HCT116 (cell line): ENCODE measurements around the gene PXN. TPM values are rescaled to one million over a fixed set of nuclear protein-coding genes. Genes with fewer than 3 reads are reported as not detected.
A peak's percentile ranks its signal among the peaks of the same experiment; 100 is the strongest.

Experiments used
- ATAC-seq: fragments of 200-7000 bp; cut with Tn5 transposase; 2 replicates; pipeline ENCODE4 v1.9.1; 2020; ENCODE audit warnings: mild to moderate bottlenecking, moderate library complexity
- BruUV-seq: library from RNA; stranded (reverse); fragments of 400-500 nt; replicated peaks from 2 replicates; lab custom pipeline; 2021; lab: Mats Ljungman, UMichigan
- CTCF ChIA-PET: fragments of 300-600 bp; sonication (Branson Sonifier 250); formaldehyde crosslinking; loops from one replicate; lab custom pipeline; 2021; ENCODE audit warnings: antibody characterized with exemption; lab: Charles Lee
- POLR2A ChIA-PET: fragments of 300-600, 350-600 bp; sonication (Branson Sonifier 250); formaldehyde crosslinking; loops from one replicate; lab custom pipeline; 2021; ENCODE audit warnings: antibody characterized with exemption; lab: Charles Lee
- RAD21 ChIA-PET, 2 experiments: fragments of 300-600 bp; sonication (Branson Sonifier 250); formaldehyde crosslinking; loops; one replicate each; lab custom pipeline; 2023; ENCODE audit warnings: low total read pairs in 2 of 2; ENCODE audit not compliant: uncharacterized antibody in 2 of 2, unreplicated experiment in 2 of 2, low non-redundant PET in 1 of 2; lab: Charles Lee
- DNase-seq: peaks from one replicate; pipeline ENCODE4 v3.0.0-alpha.2; 2010; ENCODE audit warnings: low read depth, low spot score
- H2AFZ ChIP-seq: fragments of 200-600 bp; shearing (Covaris generic), sonication (generic); 2 replicates; pipeline ENCODE4 v1.6.1; 2017; ENCODE audit warnings: low read depth, mixed run types, mixed read lengths, antibody characterized with exemption, low read length; ENCODE audit not compliant: poor library complexity, severe bottlenecking
- H3K27ac ChIP-seq: 2 replicates; pipeline ENCODE4 v1.5.1; 2012; ENCODE audit warnings: low read depth, low read length
- H3K27me3 ChIP-seq: fragments of 200-600 bp; sonication (generic); 2 replicates; pipeline ENCODE4 v1.6.1; 2016; ENCODE audit warnings: mixed run types, low read length, mixed read lengths; ENCODE audit not compliant: insufficient read depth
- H3K36me3 ChIP-seq, 2 experiments: fragments of 200-500 bp in 1 of 2; fragments of 200-600 bp in 1 of 2; sonication (Bioruptor generic) in 1 of 2; sonication (generic) in 1 of 2; 2 replicates each; pipeline versions ENCODE4 v1.5.1 to v1.6.1; 2014 to 2016; ENCODE audit warnings: low read length in 2 of 2, inconsistent platforms in 1 of 2, mixed read lengths in 1 of 2, mixed run types in 1 of 2; ENCODE audit not compliant: insufficient read depth in 2 of 2, control insufficient read depth in 1 of 2
- H3K4me1 ChIP-seq, 2 experiments: fragments of 200-600 bp in 1 of 2; sonication (generic) in 1 of 2; 2 replicates each; pipeline versions ENCODE4 v1.5.1 to v1.6.1; 2012 to 2017; ENCODE audit warnings: low read length in 2 of 2, inconsistent platforms in 1 of 2, mild to moderate bottlenecking in 1 of 2, mixed read lengths in 1 of 2, mixed run types in 1 of 2, moderate library complexity in 1 of 2; ENCODE audit not compliant: insufficient read depth in 2 of 2, control insufficient read depth in 1 of 2
- H3K4me2 ChIP-seq: fragments of 200-600 bp; sonication (generic); 2 replicates; pipeline ENCODE4 v1.6.1; 2017; ENCODE audit warnings: mixed run types, low read length, mixed read lengths
- H3K4me3 ChIP-seq, 2 experiments: fragments of 200-600 bp in 1 of 2; sonication (generic) in 1 of 2; replicated peaks in 1 of 2; 2 replicates each; pipeline ENCODE4 v1.5.1; 2011 to 2016; ENCODE audit warnings: low read length in 2 of 2, control low read depth in 1 of 2, low read depth in 1 of 2, mild to moderate bottlenecking in 1 of 2, mixed read lengths in 1 of 2, mixed run types in 1 of 2
- H3K79me2 ChIP-seq: fragments of 200-600 bp; sonication (generic); 2 replicates; pipeline ENCODE4 v1.6.1; 2017; ENCODE audit warnings: mild to moderate bottlenecking, mixed run types, low read length, moderate library complexity, mixed read lengths; ENCODE audit not compliant: insufficient read depth
- H3K9ac ChIP-seq: fragments of 200-600 bp; sonication (generic); 2 replicates; pipeline ENCODE4 v1.6.1; 2016; ENCODE audit warnings: low read length, mixed read lengths
- H3K9me2 ChIP-seq: fragments of 200-600 bp; sonication (generic), shearing (Covaris generic); 2 replicates; pipeline ENCODE4 v1.6.1; 2017; ENCODE audit warnings: mixed run types, mild to moderate bottlenecking, moderate library complexity; ENCODE audit not compliant: insufficient read depth
- H3K9me3 ChIP-seq, 2 experiments: fragments of 200-500 bp in 1 of 2; fragments of 200-600 bp in 1 of 2; sonication (Bioruptor generic) in 1 of 2; sonication (generic) in 1 of 2; 2 replicates each; pipeline ENCODE4 v1.6.1; 2014 to 2017; ENCODE audit warnings: low read length in 2 of 2, mixed read lengths in 2 of 2, inconsistent platforms in 1 of 2, low read depth in 1 of 2, mild to moderate bottlenecking in 1 of 2, mixed run types in 1 of 2, moderate library complexity in 1 of 2; ENCODE audit not compliant: control insufficient read depth in 1 of 2, insufficient read depth in 1 of 2
- H4K20me1 ChIP-seq: fragments of 200-600 bp; sonication (generic), shearing (Covaris generic); 2 replicates; pipeline ENCODE4 v1.6.1; 2017; ENCODE audit warnings: mixed run types, mild to moderate bottlenecking, moderate library complexity; ENCODE audit not compliant: insufficient read depth
- ATF3 ChIP-seq: IDR thresholded peaks from 2 replicates; pipeline ENCODE4 v1.6.1; 2012
- CBX3 ChIP-seq: IDR thresholded peaks from 2 replicates; pipeline ENCODE4 v1.6.1; 2012; ENCODE audit warnings: low read depth
- EGR1 ChIP-seq: IDR thresholded peaks from 2 replicates; pipeline ENCODE4 v1.6.1; 2012; ENCODE audit warnings: low read depth
- EZH2phosphoT487 ChIP-seq: fragments of 200-600 bp; IDR thresholded peaks from 2 replicates; pipeline ENCODE4 v1.6.1; 2018; ENCODE audit warnings: antibody characterized with exemption, borderline replicate concordance
- FOSL1 ChIP-seq: IDR thresholded peaks from 2 replicates; pipeline ENCODE4 v1.6.1; 2012; ENCODE audit warnings: low read depth
- JUND ChIP-seq: IDR thresholded peaks from 2 replicates; pipeline ENCODE4 v1.6.1; 2012
- POLR2AphosphoS5 ChIP-seq: IDR thresholded peaks from 2 replicates; pipeline ENCODE4 v1.6.1; 2011; ENCODE audit warnings: mild to moderate bottlenecking, low read depth, low read length, moderate library complexity
- SIN3A ChIP-seq: IDR thresholded peaks from 2 replicates; pipeline ENCODE4 v1.6.1; 2012; ENCODE audit warnings: low read depth
- SP1 ChIP-seq: IDR thresholded peaks from 2 replicates; pipeline ENCODE4 v1.6.1; 2012; ENCODE audit warnings: low read depth
- TCF7L2 ChIP-seq: IDR thresholded peaks from 2 replicates; pipeline ENCODE4 v1.7.0; 2011; ENCODE audit warnings: borderline replicate concordance, inconsistent platforms; ENCODE audit not compliant: insufficient read depth, insufficient read length; ENCODE audit errors: extremely low read depth
- YY1 ChIP-seq: IDR thresholded peaks from 2 replicates; pipeline ENCODE4 v1.6.1; 2011; ENCODE audit warnings: low read length, low read depth, moderate library complexity, mild to moderate bottlenecking; ENCODE audit not compliant: insufficient replicate concordance; ENCODE audit errors: extremely low read depth
- intact Hi-C: fragments of 100-400 bp; cut with micrococcal nuclease; formaldehyde crosslinking; loops from 2 replicates; pipeline ENCODE4 v1.10.0; 2022
- total RNA-seq: library from RNA; stranded (reverse); gene quantifications from one replicate; pipeline ENCODE4 v1.2.1, GENCODE V29; 2021; ENCODE audit not compliant: unreplicated experiment
- TF ChIP-seq, protein P1 (sequence below): IDR thresholded peaks from 2 replicates; pipeline ENCODE4 v1.6.1; 2012; ENCODE audit warnings: low read depth
- TF ChIP-seq, protein P2 (sequence below), 3 experiments: fragments of 200-600 bp in 1 of 3; sonication (generic) in 1 of 3; IDR thresholded peaks in 2 of 3; conservative IDR thresholded peaks in 1 of 3; 2 replicates each; pipeline ENCODE4 v1.5.1; 2012 to 2017; ENCODE audit warnings: low read depth in 2 of 3, low read length in 2 of 3, antibody characterized with exemption in 1 of 3, borderline replicate concordance in 1 of 3, control low read depth in 1 of 3, mild to moderate bottlenecking in 1 of 3, mixed read lengths in 1 of 3, mixed run types in 1 of 3, moderate library complexity in 1 of 3; ENCODE audit not compliant: insufficient read depth in 1 of 3
- TF ChIP-seq, protein P3 (sequence below): IDR thresholded peaks from 2 replicates; pipeline ENCODE4 v1.6.1; 2012
- TF ChIP-seq, protein P4 (sequence below): IDR thresholded peaks from 2 replicates; pipeline ENCODE4 v1.6.1; 2011; ENCODE audit warnings: mild to moderate bottlenecking, low read length, moderate library complexity; ENCODE audit not compliant: insufficient replicate concordance; ENCODE audit errors: extremely low read depth

PXN gene
- total RNA-seq, 1 experiment from 2014 or later = 211 TPM

DNA sequence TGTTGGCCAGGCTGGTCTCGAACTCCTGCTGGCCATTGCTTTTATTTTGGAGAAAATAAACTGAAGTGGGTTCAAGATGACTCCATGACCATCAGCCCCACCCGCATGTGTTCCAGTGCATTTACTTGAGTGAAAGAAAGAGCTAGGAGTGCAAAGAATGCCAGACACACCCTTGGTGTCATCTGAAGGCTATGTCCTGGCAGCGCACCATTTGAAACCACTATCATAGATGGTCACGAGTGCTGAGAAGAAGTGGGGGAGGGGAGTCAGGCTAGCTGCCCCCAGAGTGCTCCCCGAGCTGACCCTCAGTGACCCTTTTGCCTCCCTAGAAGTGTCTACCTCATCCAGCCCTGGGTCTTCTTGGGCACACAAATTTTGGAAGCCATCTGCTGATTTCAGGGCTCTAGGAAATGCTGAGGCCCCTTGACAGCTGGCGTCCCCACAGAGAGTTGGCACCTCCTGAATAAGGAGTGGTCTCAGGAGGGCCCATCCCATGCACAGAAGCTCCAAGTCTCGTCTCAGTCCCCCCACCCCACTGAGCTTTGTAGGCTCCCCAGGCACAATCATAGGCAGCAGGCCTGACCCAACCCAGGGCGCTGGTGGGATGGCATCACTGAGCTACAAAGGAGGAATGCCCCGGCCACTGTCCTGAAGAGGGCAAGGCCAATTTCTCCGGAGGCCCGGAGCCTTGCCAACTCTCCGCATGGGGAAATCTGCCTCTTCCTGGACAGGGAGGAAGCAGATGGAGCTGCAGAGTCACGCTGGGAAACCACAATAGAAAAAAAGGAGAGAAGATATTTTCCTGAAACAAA lies 28.0 kb downstream of the PXN start:
- RAD21 ChIA-PET = interaction anchor here (0.7 to 1.8 kb wide), 3 partner anchors 28 to 137 kb away, joined by 3 to 7 read pairs (median 3); partner anchors contain the start of gene PXN (in 1 of the 2)
- Histone ChIP-seq H3K36me3 (no peaks in the 10 kb centered on the region; a peak in 1 of 4 replicates), H3K4me2 (peak overlapping the region; percentile 75), H4K20me1 (no peaks in the 10 kb centered on the region; the same call in 1 of the 2 replicates), H3K9me2 (no peaks in the 10 kb centered on the region), H3K4me3 (peak overlapping the region in 1 of 2 experiments; percentile 33; a peak in 2 of 4 replicates), H3K27ac (peak overlapping the region; percentile 76), H3K9me3 (no peaks in the 10 kb centered on the region), H3K4me1 (peaks cover 77 to 98% of the 10 kb centered on the region in 2 experiments), H2AFZ (no peak overlapping the region), H3K79me2 (peaks cover 100% of the 10 kb centered on the region), H3K27me3 (no peaks in the 10 kb centered on the region)
- DNase-seq (no peak), ATAC-seq (peak; percentile 41)
- POLR2A ChIA-PET = interaction anchor here (0.5 to 6.9 kb wide), 6 partner anchors 10 to 156 kb away, joined by 3 to 46 read pairs (median 4); partner anchors contain the start of genes RNU4-2 and RPLP0
- CTCF ChIA-PET = interaction anchor here (0.9 to 3.5 kb wide), 3 partner anchors 9 to 28 kb away, joined by 3 to 13 read pairs (median 4); partner anchors contain the start of gene PXN
- BruUV-seq = no TSS peak
- TF ChIP-seq, protein P1, sequence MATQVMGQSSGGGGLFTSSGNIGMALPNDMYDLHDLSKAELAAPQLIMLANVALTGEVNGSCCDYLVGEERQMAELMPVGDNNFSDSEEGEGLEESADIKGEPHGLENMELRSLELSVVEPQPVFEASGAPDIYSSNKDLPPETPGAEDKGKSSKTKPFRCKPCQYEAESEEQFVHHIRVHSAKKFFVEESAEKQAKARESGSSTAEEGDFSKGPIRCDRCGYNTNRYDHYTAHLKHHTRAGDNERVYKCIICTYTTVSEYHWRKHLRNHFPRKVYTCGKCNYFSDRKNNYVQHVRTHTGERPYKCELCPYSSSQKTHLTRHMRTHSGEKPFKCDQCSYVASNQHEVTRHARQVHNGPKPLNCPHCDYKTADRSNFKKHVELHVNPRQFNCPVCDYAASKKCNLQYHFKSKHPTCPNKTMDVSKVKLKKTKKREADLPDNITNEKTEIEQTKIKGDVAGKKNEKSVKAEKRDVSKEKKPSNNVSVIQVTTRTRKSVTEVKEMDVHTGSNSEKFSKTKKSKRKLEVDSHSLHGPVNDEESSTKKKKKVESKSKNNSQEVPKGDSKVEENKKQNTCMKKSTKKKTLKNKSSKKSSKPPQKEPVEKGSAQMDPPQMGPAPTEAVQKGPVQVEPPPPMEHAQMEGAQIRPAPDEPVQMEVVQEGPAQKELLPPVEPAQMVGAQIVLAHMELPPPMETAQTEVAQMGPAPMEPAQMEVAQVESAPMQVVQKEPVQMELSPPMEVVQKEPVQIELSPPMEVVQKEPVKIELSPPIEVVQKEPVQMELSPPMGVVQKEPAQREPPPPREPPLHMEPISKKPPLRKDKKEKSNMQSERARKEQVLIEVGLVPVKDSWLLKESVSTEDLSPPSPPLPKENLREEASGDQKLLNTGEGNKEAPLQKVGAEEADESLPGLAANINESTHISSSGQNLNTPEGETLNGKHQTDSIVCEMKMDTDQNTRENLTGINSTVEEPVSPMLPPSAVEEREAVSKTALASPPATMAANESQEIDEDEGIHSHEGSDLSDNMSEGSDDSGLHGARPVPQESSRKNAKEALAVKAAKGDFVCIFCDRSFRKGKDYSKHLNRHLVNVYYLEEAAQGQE = no peak
- TF ChIP-seq, protein P2, sequence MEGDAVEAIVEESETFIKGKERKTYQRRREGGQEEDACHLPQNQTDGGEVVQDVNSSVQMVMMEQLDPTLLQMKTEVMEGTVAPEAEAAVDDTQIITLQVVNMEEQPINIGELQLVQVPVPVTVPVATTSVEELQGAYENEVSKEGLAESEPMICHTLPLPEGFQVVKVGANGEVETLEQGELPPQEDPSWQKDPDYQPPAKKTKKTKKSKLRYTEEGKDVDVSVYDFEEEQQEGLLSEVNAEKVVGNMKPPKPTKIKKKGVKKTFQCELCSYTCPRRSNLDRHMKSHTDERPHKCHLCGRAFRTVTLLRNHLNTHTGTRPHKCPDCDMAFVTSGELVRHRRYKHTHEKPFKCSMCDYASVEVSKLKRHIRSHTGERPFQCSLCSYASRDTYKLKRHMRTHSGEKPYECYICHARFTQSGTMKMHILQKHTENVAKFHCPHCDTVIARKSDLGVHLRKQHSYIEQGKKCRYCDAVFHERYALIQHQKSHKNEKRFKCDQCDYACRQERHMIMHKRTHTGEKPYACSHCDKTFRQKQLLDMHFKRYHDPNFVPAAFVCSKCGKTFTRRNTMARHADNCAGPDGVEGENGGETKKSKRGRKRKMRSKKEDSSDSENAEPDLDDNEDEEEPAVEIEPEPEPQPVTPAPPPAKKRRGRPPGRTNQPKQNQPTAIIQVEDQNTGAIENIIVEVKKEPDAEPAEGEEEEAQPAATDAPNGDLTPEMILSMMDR (IDR thresholded peaks at IDR 0.05 in 2 of 3, conservative IDR thresholded peaks at IDR 0.05 in 1 of 3; ENCODE audit: borderline replicate concordance in 1 of 3, insufficient read depth in 1 of 3, low read depth in 2 of 3, low read length in 2 of 3) = no peak
- TF ChIP-seq CBX3 (no peak), ATF3 (no peak), YY1 (no peak), EZH2phosphoT487 (no peak), SIN3A (no peak), SP1 (no peak), EGR1 (no peak), TCF7L2 (no peak), JUND (no peak), FOSL1 (no peak), POLR2AphosphoS5 (no peak)
- TF ChIP-seq, protein P3, sequence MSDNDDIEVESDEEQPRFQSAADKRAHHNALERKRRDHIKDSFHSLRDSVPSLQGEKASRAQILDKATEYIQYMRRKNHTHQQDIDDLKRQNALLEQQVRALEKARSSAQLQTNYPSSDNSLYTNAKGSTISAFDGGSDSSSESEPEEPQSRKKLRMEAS = no peak
- TF ChIP-seq, protein P4, sequence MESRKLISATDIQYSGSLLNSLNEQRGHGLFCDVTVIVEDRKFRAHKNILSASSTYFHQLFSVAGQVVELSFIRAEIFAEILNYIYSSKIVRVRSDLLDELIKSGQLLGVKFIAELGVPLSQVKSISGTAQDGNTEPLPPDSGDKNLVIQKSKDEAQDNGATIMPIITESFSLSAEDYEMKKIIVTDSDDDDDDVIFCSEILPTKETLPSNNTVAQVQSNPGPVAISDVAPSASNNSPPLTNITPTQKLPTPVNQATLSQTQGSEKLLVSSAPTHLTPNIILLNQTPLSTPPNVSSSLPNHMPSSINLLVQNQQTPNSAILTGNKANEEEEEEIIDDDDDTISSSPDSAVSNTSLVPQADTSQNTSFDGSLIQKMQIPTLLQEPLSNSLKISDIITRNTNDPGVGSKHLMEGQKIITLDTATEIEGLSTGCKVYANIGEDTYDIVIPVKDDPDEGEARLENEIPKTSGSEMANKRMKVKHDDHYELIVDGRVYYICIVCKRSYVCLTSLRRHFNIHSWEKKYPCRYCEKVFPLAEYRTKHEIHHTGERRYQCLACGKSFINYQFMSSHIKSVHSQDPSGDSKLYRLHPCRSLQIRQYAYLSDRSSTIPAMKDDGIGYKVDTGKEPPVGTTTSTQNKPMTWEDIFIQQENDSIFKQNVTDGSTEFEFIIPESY = no peak
- TF ChIP-seq, all 23 proteins: peak for 0
- intact Hi-C loops = loop anchor here (10.0 kb wide), 1 partner anchor 197 kb away; the partner anchor contains the start of gene COX6A1
- peak overlapping the region; percentile 59 for H3K9ac ChIP-seq
